ENCODE results near the gene ABCB8. TPM values are rescaled to one million over a fixed set of nuclear protein-coding genes. Genes with fewer than 3 reads are reported as not detected.

The ABCB8 gene
- total and polyA plus RNA-seq, 9 of the 15 experiments (the other 6 are each of a cell fraction or from before 2014, with no cell fraction given) = 7.6 to 106 (median 36.3) TPM

- no peak for TF ChIP-seq HMBOX1 (IDR thresholded peaks at IDR 0.05)
- TF ChIP-seq CLOCK (CRISPR knock-in tag; IDR thresholded peaks at IDR 0.05; ENCODE audit: borderline replicate concordance) = no peak
- peak; percentile 13; the same call in 1 of the 2 replicates for TF ChIP-seq ZBTB12 (CRISPR knock-in tag; IDR thresholded peaks at IDR 0.05)
- TF ChIP-seq KDM2B (CRISPR knock-in tag; IDR thresholded peaks at IDR 0.05) = no peak
- no peak for TF ChIP-seq TSHZ1 (CRISPR knock-in tag; IDR thresholded peaks at IDR 0.05)
- no peak for TF ChIP-seq NFIC (IDR thresholded peaks at IDR 0.05)
- TF ChIP-seq ZNF444 (CRISPR knock-in tag; IDR thresholded peaks at IDR 0.05) = no peak
- TF ChIP-seq ZNF316 (IDR thresholded peaks at IDR 0.05) = peak; percentile 69
- no peak for TF ChIP-seq MYNN (IDR thresholded peaks at IDR 0.05)
- no peak for TF ChIP-seq MYNN (CRISPR knock-in tag; IDR thresholded peaks at IDR 0.05)
- TF ChIP-seq MAZ (CRISPR knock-in tag; conservative IDR thresholded peaks at IDR 0.05 in 1 of 2, IDR thresholded peaks at IDR 0.05 in 1 of 2) = peak in 1 of 2 experiments; percentile 71; a peak in 3 of 4 replicates
- peak; percentile 52; the same call in 1 of the 2 replicates for TF ChIP-seq SP1 (CRISPR knock-in tag; IDR thresholded peaks at IDR 0.05)
- TF ChIP-seq YY1 (IDR thresholded peaks at IDR 0.05; ENCODE audit: borderline replicate concordance in 1 of 3, control insufficient read depth in 1 of 3, extremely low read depth in 1 of 3, insufficient read depth in 3 of 3, insufficient read length in 1 of 3, insufficient replicate concordance in 2 of 3, low read depth in 1 of 3, low read length in 2 of 3) = no peak
- TF ChIP-seq ZNF507 (tag; conservative IDR thresholded peaks at IDR 0.05) = no peak
- TF ChIP-seq CBX1 (IDR thresholded peaks at IDR 0.05; ENCODE audit: low read depth) = no peak
- peak; percentile 43 for TF ChIP-seq CXXC5 (CRISPR knock-in tag; IDR thresholded peaks at IDR 0.05)
- TF ChIP-seq ZBTB7A (IDR thresholded peaks at IDR 0.05; ENCODE audit: borderline replicate concordance, control insufficient read depth, low read depth, low read length) = no peak
- TF ChIP-seq ZNF24 (IDR thresholded peaks at IDR 0.05) = 0 out of 2 replicates have a peak, but pooled peaks have one; percentile 9
- TF ChIP-seq RBM39 (optimal IDR thresholded peaks at IDR 0.05; ENCODE audit: low read depth, low read length) = no peak
- no peak for TF ChIP-seq PTRF (tag; IDR thresholded peaks at IDR 0.05)
- no peak for TF ChIP-seq ESRRB (CRISPR knock-in tag; IDR thresholded peaks at IDR 0.05; ENCODE audit: borderline replicate concordance)
- TF ChIP-seq EGR1 (conservative IDR thresholded peaks at IDR 0.05) = no peak
These were observed 44.3 kb upstream of the ABCB8 start (continued) for GRCh38 chr7:150983893-150984368.

All from K562 (cell line).